Activated CD8-positive, alpha-beta memory T cell treated with anti-CD3 and anti-CD28 coated beads for 4 hours (primary cell): ENCODE results near the gene JMJD1C.
"Not testable (repeated sequence)": the region's sequence is repeated elsewhere in the genome, so short reads cannot be mapped to it uniquely, and the experiment has no call there.

Experiments
- DNase-seq, 2 donors: peaks; one replicate each; pipeline ENCODE4 v3.0.0-alpha.2; 2020; ENCODE audit warnings: low read depth in 2 of 2

JMJD1C gene

GRCh38 chr10:63260103-63260859 lies 205.5 kb downstream of the JMJD1C start:
- no peak for DNase-seq

- no peak for DNase-seq
Measured at GRCh38 chr10:63258920-63259678, 206.7 kb downstream of the JMJD1C start.

- DNase-seq: no peak
Measured at GRCh38 chr10:63257778-63258177, 208.0 kb downstream of the JMJD1C start.

- no peak for DNase-seq
Measured at GRCh38 chr10:63256009-63256773, 209.6 kb downstream of the JMJD1C start.

GRCh38 chr10:63255316-63255715 lies 210.5 kb downstream of the JMJD1C start:
- no peak for DNase-seq

GRCh38 chr10:63253040-63253439 lies 212.7 kb downstream of the JMJD1C start:
- DNase-seq: no peak

- DNase-seq: no peak
Measured at GRCh38 chr10:63252095-63252762, 213.5 kb downstream of the JMJD1C start.

GRCh38 chr10:63250032-63250431 lies 215.7 kb downstream of the JMJD1C start:
- DNase-seq: no peak

GRCh38 chr10:63247771-63248170 lies 218.0 kb downstream of the JMJD1C start:
- no peak for DNase-seq

GRCh38 chr10:63246356-63246755 lies 219.4 kb downstream of the JMJD1C start:
- DNase-seq: no peak

- no peak for DNase-seq
Measured at GRCh38 chr10:63241841-63242281, 223.9 kb downstream of the JMJD1C start.

- no peak for DNase-seq
Measured at GRCh38 chr10:63240807-63241206, 225.0 kb downstream of the JMJD1C start.

- no peak for DNase-seq
Measured at GRCh38 chr10:63238501-63238900, 227.3 kb downstream of the JMJD1C start.

- no peak for DNase-seq
Measured at GRCh38 chr10:63237396-63237795, 228.4 kb downstream of the JMJD1C start.

GRCh38 chr10:63236113-63236935 lies 229.5 kb downstream of the JMJD1C start:
- no peak for DNase-seq

- DNase-seq: not testable (repeated sequence)
Measured at GRCh38 chr10:63235136-63235535, 230.6 kb downstream of the JMJD1C start.

- DNase-seq: no peak
Measured at GRCh38 chr10:63229161-63229560, 236.6 kb downstream of the JMJD1C start.

- no peak for DNase-seq
Measured at GRCh38 chr10:63228237-63228636, 237.5 kb downstream of the JMJD1C start.

GRCh38 chr10:63227207-63227895 lies 238.4 kb downstream of the JMJD1C start:
- DNase-seq: no peak

- DNase-seq: no peak
Measured at GRCh38 chr10:63224241-63224640, 241.5 kb downstream of the JMJD1C start.
